T-cell (primary cell): ENCODE measurements around the gene CALM1. TPM values are rescaled to one million over a fixed set of nuclear protein-coding genes. Genes with fewer than 3 reads are reported as not detected.

ENCODE experiments used
- ATAC-seq, 4 experiments: fragments of 200-7000 bp in 3 of 4; fragments of 150-1000 bp in 1 of 4; cut with Tn5 transposase; replicated peaks in 1 of 4; 1 replicate in 3 of 4; 2 replicates in 1 of 4; pipeline ENCODE4 v1.10.0; 2021; ENCODE audit warnings: moderate library complexity in 3 of 4, mild to moderate bottlenecking in 2 of 4, moderate number of reproducible peaks in 1 of 4
- CTCF ChIA-PET, 2 donors: fragments of 300-600 bp; sonication (Branson Sonifier 250); formaldehyde crosslinking; loops; one replicate each; lab custom pipeline; 2022; ENCODE audit warnings: antibody characterized with exemption in 2 of 2; lab: Charles Lee
- POLR2A ChIA-PET, 2 donors: fragments of 300-600 bp; sonication (Branson Sonifier 250); formaldehyde crosslinking; loops; one replicate each; lab custom pipeline; 2022; ENCODE audit warnings: antibody characterized with exemption in 2 of 2; lab: Charles Lee
- DNase-seq, 35 experiments: peaks; one replicate each; pipeline versions ENCODE4 v3.0.0 to v3.0.0-alpha.2; 2013 to 2023
- H3K27ac ChIP-seq: one replicate; pipeline ENCODE4 v1.5.1; 2013; ENCODE audit warnings: low read length
- H3K27me3 ChIP-seq, 2 experiments: replicated peaks in 1 of 2; 1 replicate in 1 of 2; 2 replicates in 1 of 2; pipeline versions ENCODE4 v1.6.1 to v1.7.0; 2013; ENCODE audit warnings: low read length in 1 of 2, mixed read lengths in 1 of 2; ENCODE audit not compliant: control insufficient read depth in 2 of 2, insufficient read depth in 2 of 2; ENCODE audit errors: extremely low read depth in 1 of 2
- H3K36me3 ChIP-seq, 2 donors: 1 replicate in 1 of 2; 2 replicates in 1 of 2; pipeline versions ENCODE4 v1.6.1 to v1.7.0; 2013; ENCODE audit warnings: low read length in 1 of 2; ENCODE audit not compliant: control insufficient read depth in 2 of 2, insufficient read depth in 1 of 2; ENCODE audit errors: extremely low read depth in 1 of 2
- H3K4me1 ChIP-seq, 2 experiments: 1 replicate in 1 of 2; 2 replicates in 1 of 2; pipeline versions ENCODE4 v1.6.1 to v1.7.0; 2013; ENCODE audit warnings: low read length in 2 of 2, mixed read lengths in 1 of 2; ENCODE audit not compliant: insufficient read depth in 2 of 2, control insufficient read depth in 1 of 2; ENCODE audit errors: extremely low read depth in 1 of 2
- H3K4me3 ChIP-seq, 2 donors: 1 replicate in 1 of 2; 2 replicates in 1 of 2; pipeline versions ENCODE4 v1.5.1 to v1.7.0; 2013; ENCODE audit warnings: mild to moderate bottlenecking in 2 of 2, low read length in 1 of 2, moderate library complexity in 1 of 2; ENCODE audit not compliant: control insufficient read depth in 1 of 2; ENCODE audit errors: extremely low read depth in 1 of 2
- H3K9me3 ChIP-seq: 2 replicates; pipeline ENCODE4 v1.7.0; 2013
- H3K27ac Mint-ChIP-seq, 2 donors: one replicate each; pipeline ENCODE4 v1.8.0; 2020 to 2021; ENCODE audit warnings: mild to moderate bottlenecking in 2 of 2, mixed read lengths in 2 of 2
- H3K27me3 Mint-ChIP-seq, 2 donors: one replicate each; pipeline ENCODE4 v1.8.0; 2021 to 2022; ENCODE audit warnings: mixed read lengths in 2 of 2
- H3K36me3 Mint-ChIP-seq: one replicate; pipeline ENCODE4 v1.8.0; 2021; ENCODE audit warnings: mixed read lengths
- H3K4me1 Mint-ChIP-seq, 3 donors: one replicate each; pipeline ENCODE4 v1.8.0; 2020 to 2022; ENCODE audit warnings: mixed read lengths in 3 of 3, mild to moderate bottlenecking in 1 of 3
- H3K4me3 Mint-ChIP-seq, 3 donors: one replicate each; pipeline ENCODE4 v1.8.0; 2020 to 2022; ENCODE audit warnings: mild to moderate bottlenecking in 3 of 3, mixed read lengths in 3 of 3, moderate library complexity in 3 of 3
- H3K9me3 Mint-ChIP-seq, 3 donors: one replicate each; pipeline ENCODE4 v1.8.0; 2020 to 2022; ENCODE audit warnings: mixed read lengths in 3 of 3
- WGBS: methylation state at CpG from one replicate; pipeline ENCODE4 v1.1.5; 2013; ENCODE audit warnings: missing lambda C conversion rate; ENCODE audit not compliant: insufficient coverage; 5-methylcytosine and 5-hydroxymethylcytosine counted together
- total RNA-seq, 35 experiments: library from RNA in 6 of 35; stranded (reverse) in 6 of 35; fragments of 120-200 nt in 1 of 35; gene quantifications; one replicate each; pipeline versions ENCODE4 v1.2.1 to v1.2.4 and lab custom pipeline; 2013 to 2026

Gene CALM1
- total RNA-seq, 5 donors from 2014 or later (not counting 1 experiment from before 2014, with no cell fraction given): 642 to 952 (median 674) TPM

DNA sequence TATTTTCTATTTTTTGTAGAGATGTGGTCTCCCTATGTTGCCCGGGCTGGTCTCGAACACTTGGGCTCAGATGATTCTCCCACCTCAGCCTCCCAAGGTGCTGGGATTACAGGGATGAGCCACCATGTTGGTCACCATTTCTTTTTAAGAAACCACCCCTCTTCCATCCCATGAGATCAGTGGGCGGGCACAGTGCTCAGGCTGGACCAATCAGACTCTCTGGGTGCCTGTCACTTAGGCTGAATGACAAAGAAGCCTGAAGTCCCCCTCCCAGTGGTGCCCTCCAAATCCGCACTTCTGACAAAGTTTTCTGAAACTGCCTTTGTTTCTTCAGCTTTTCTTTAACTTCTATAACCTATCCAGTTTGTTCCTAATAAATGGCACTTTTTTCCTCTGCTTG, 48.2 kb downstream of the CALM1 start:
- Mint-ChIP-seq H3K4me1 (peaks cover 0 to 2% (median 0%) of the 10 kb centered on the region in 3 donors), H3K9me3 (peaks cover 0 to 4% (median 3%) of the 10 kb centered on the region in 3 donors), H3K36me3 (no peaks in the 10 kb centered on the region), H3K27ac (no peak overlapping the region), H3K4me3 (no peak overlapping the region), H3K27me3 (peaks cover 5 to 11% of the 10 kb centered on the region in 2 donors)
- DNase-seq (no peak), ATAC-seq (no peak)
- 80% methylated on average over 3 of the region's 4 CpGs for WGBS
- Histone ChIP-seq H3K4me3 (no peak overlapping the region), H3K36me3 (no peaks in the 10 kb centered on the region), H3K9me3 (no peaks in the 10 kb centered on the region), H3K27ac (no peak overlapping the region), H3K27me3 (peaks cover 0 to 10% of the 10 kb centered on the region in 2 experiments), H3K4me1 (no peaks in the 10 kb centered on the region)
- ChIA-PET CTCF (no interaction called here), POLR2A (no interaction called here)

DNA sequence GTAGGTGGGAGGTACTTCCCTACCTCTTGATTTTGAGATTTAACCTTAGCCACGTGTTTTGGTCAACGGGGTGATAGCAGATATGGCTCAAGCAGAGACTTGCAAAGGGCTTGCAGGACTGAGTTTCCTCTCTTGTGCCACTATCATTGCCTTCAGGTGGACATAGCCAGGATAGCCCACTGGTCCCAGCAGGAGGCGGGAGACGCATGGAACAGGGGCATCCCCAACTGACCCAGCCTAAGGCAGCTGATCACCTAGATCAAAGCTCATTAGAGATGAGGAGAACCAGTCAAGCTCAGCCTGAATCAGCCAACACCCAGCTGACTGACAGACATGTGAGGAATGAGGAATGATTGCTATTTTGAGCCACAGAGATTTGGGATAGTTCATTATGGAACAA, 49.6 kb downstream of the CALM1 start:
- Histone ChIP-seq H3K4me1 (no peaks in the 10 kb centered on the region), H3K9me3 (no peaks in the 10 kb centered on the region), H3K27ac (no peak overlapping the region), H3K27me3 (peaks cover 0 to 12% of the 10 kb centered on the region in 2 experiments), H3K36me3 (no peaks in the 10 kb centered on the region), H3K4me3 (no peak overlapping the region)
- ATAC-seq (no peak), DNase-seq (no peak)
- peaks cover 5 to 8% of the 10 kb centered on the region in 2 donors for H3K27me3 Mint-ChIP-seq
- peaks cover 0 to 2% (median 0%) of the 10 kb centered on the region in 3 donors for H3K4me1 Mint-ChIP-seq
- ChIA-PET POLR2A (no interaction called here), CTCF (interaction anchor here in 1 of 2 donors (0.7 kb wide), 1 partner anchor 47 kb away, joined by 3 read pairs; no protein-coding TSS in a partner anchor)
- H3K36me3 Mint-ChIP-seq: no peaks in the 10 kb centered on the region
- H3K4me3 Mint-ChIP-seq: no peak overlapping the region
- WGBS: 61% methylated on average over 3 of the region's 4 CpGs
- H3K27ac Mint-ChIP-seq: no peak overlapping the region
- peaks cover 0 to 4% (median 3%) of the 10 kb centered on the region in 3 donors for H3K9me3 Mint-ChIP-seq

DNA sequence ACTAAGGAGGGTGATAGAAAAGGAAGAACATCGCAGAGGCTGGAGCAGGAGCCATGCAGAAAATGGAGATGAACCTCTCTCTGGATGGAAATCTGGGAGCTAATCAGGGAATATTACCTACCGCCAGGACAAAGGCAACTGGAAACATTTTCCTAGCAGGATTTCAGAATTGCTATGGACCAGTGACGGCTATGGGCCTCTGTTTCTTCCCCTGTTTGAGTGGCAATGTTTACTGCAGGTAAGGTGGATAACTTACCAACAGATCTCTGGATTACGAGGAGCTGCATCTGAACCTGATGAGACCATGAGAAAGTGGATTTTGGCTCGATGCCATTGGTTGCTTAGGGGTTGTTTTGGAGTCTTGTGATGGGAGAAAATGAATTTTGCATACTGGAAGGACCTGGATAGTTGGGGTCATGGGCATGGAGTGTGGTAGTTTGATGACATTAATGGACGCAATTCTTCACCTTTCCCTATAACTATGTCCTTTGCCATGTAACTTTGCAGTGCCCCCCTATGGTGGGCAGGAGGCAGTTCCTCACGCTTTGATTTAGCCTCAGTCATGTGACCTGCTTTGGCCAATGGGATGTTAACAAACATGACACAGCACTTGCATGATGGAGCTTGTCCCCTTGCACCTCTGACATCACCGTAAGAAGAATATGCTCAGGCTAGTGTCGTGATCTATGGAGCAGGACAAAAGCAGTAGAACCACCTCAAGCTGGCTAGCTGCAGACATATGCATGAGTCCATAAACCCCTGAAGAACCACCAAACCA, 51.1 kb downstream of the CALM1 start:
- peaks cover 0 to 5% of the 10 kb centered on the region in 2 experiments for H3K27me3 ChIP-seq
- H3K4me1 ChIP-seq: no peaks in the 10 kb centered on the region
- no peaks in the 10 kb centered on the region for H3K9me3 ChIP-seq
- ATAC-seq: no peak
- ChIA-PET CTCF (no interaction called here), POLR2A (no interaction called here)
- no peak for DNase-seq
- H3K4me3 Mint-ChIP-seq: no peak overlapping the region
- H3K36me3 ChIP-seq: no peaks in the 10 kb centered on the region
- peaks cover 0 to 8% of the 10 kb centered on the region in 2 donors for H3K27me3 Mint-ChIP-seq
- H3K9me3 Mint-ChIP-seq: peaks cover 0 to 4% (median 3%) of the 10 kb centered on the region in 3 donors
- H3K27ac ChIP-seq: no peak overlapping the region
- WGBS: 80% methylated on average over 8 of the region's 9 CpGs
- no peak overlapping the region for H3K27ac Mint-ChIP-seq
- H3K4me1 Mint-ChIP-seq: peaks cover 0 to 10% (median 0%) of the 10 kb centered on the region in 3 donors
- no peaks in the 10 kb centered on the region for H3K36me3 Mint-ChIP-seq
- H3K4me3 ChIP-seq: no peak overlapping the region

DNA sequence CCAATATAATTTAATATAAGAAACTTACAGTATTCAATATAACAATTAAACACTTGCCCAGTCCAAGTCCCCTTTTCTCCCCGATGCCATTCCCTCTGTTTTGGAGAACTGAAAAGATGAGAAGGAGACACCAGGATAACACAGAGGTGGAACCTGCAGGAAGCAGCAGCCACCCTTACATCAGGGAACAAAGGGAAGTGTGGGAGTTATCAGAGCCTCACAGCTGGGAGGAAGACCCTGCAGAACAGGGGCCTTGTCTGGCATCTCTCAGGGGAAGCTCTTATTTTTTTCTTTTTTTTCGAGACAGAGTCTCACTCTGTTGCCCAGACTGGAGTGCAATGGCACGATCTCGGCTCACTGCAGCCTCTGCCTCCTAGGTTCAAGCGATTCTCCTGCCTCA, 52.6 kb downstream of the CALM1 start:
- POLR2A ChIA-PET: interaction anchor here in 1 of 2 donors (0.6 kb wide), 1 partner anchor 264 kb away, joined by 8 read pairs; no protein-coding TSS in a partner anchor
- Mint-ChIP-seq H3K27ac (no peak overlapping the region), H3K4me1 (peaks cover 0 to 8% (median 0%) of the 10 kb centered on the region in 3 donors), H3K4me3 (no peak overlapping the region), H3K9me3 (peaks cover 0 to 4% (median 3%) of the 10 kb centered on the region in 3 donors), H3K36me3 (no peaks in the 10 kb centered on the region), H3K27me3 (peaks cover 0 to 4% of the 10 kb centered on the region in 2 donors)
- H3K27ac ChIP-seq: no peak overlapping the region
- no peaks in the 10 kb centered on the region for H3K9me3 ChIP-seq
- CTCF ChIA-PET: no interaction called here
- DNase-seq: no peak
- no peak overlapping the region for H3K4me3 ChIP-seq
- no peaks in the 10 kb centered on the region for H3K4me1 ChIP-seq
- WGBS: 60% methylated on average over 2 of the region's 5 CpGs
- no peaks in the 10 kb centered on the region for H3K36me3 ChIP-seq
- no peak for ATAC-seq
- H3K27me3 ChIP-seq: peaks cover 0 to 5% of the 10 kb centered on the region in 2 experiments

DNA sequence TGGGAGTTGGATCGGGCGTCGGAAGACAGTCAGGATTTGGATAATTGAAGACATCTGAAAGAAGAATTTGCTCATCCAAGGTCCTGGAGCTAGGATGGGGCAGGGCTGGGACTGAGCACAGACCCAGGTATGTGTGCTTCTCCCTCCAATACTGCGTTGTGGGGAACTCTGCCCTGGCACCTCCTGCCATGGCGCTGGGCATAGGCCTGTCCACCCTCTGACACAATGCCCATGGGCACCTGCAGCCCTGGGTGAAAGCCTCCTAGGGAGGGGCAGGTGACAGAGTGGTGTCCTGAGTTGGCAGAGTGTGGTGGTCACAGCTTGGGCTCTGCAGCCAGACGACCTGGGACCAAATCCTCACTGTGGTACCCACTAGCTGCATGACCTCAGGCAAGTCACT, 53.3 kb downstream of the CALM1 start:
- H3K4me1 ChIP-seq: no peaks in the 10 kb centered on the region
- no peak overlapping the region for H3K4me3 ChIP-seq
- Mint-ChIP-seq H3K9me3 (peaks cover 0 to 4% (median 3%) of the 10 kb centered on the region in 3 donors), H3K36me3 (no peaks in the 10 kb centered on the region), H3K27ac (no peak overlapping the region), H3K4me1 (peaks cover 0 to 8% (median 0%) of the 10 kb centered on the region in 3 donors), H3K27me3 (peaks cover 0 to 4% of the 10 kb centered on the region in 2 donors), H3K4me3 (no peak overlapping the region)
- ATAC-seq (no peak), DNase-seq (no peak)
- H3K27me3 ChIP-seq: peaks cover 0 to 12% of the 10 kb centered on the region in 2 experiments
- ChIA-PET POLR2A (no interaction called here), CTCF (no interaction called here)
- no peaks in the 10 kb centered on the region for H3K36me3 ChIP-seq
- H3K27ac ChIP-seq: no peak overlapping the region
- no peaks in the 10 kb centered on the region for H3K9me3 ChIP-seq
- 94% methylated on average over 3 of the region's 6 CpGs for WGBS

DNA sequence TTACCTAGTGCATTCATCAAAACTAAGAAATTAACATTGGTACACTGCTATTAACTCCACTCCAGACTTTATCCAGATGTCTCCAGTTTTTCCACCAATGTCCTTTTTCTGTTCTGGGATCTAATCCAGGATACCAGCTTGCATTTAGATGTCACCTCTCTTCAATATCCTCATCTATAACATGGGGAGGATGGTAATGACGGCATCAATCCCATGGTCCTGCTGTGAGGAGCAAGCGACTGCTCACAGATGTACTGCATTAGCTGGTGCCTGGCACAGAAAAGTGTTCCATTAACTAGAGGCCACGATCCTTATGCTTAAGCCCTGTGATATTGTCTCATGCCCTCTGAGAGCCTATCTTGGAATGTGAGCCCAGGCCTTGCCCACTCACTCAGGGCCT, 53.8 kb downstream of the CALM1 start:
- H3K9me3 ChIP-seq: no peaks in the 10 kb centered on the region
- ChIA-PET POLR2A (no interaction called here), CTCF (no interaction called here)
- WGBS: 85% methylated on average over 3 of the region's 3 CpGs
- H3K36me3 Mint-ChIP-seq: no peaks in the 10 kb centered on the region
- H3K9me3 Mint-ChIP-seq: peaks cover 0 to 4% (median 3%) of the 10 kb centered on the region in 3 donors
- no peaks in the 10 kb centered on the region for H3K36me3 ChIP-seq
- H3K4me1 Mint-ChIP-seq: peaks cover 0 to 8% (median 0%) of the 10 kb centered on the region in 3 donors
- no peak overlapping the region for H3K27ac Mint-ChIP-seq
- H3K27me3 ChIP-seq: peaks cover 0 to 13% of the 10 kb centered on the region in 2 experiments
- H3K4me1 ChIP-seq: no peaks in the 10 kb centered on the region
- no peak overlapping the region for H3K27ac ChIP-seq
- peaks cover 0 to 4% of the 10 kb centered on the region in 2 donors for H3K27me3 Mint-ChIP-seq
- no peak overlapping the region for H3K4me3 ChIP-seq
- DNase-seq (no peak), ATAC-seq (no peak)
- no peak overlapping the region for H3K4me3 Mint-ChIP-seq
